Peyer's patch (tissue), 4 donors: Measurements from ENCODE around the gene TMEM121. TPM values are rescaled to one million over a fixed set of nuclear protein-coding genes. Genes with fewer than 3 reads are reported as not detected.
A peak's percentile ranks its signal among the peaks of the same experiment; 100 is the strongest.
"Not testable (repeated sequence)": the region's sequence is repeated elsewhere in the genome, so short reads cannot be mapped to it uniquely, and the experiment has no call there.

Source experiments
- DNase-seq, 3 donors: peaks; one replicate each; pipeline ENCODE4 v3.0.0-alpha.2; 2017 to 2019
- H3K27ac ChIP-seq, 4 donors: fragments of 200-600 bp; sonication (generic); one replicate each; pipeline ENCODE4 v1.5.1; 2016 to 2019
- H3K27me3 ChIP-seq, 2 donors: fragments of 200-600 bp; sonication (generic); one replicate each; pipeline ENCODE4 v1.5.1; 2019
- H3K36me3 ChIP-seq, 3 donors: fragments of 200-600 bp; sonication (generic); one replicate each; pipeline ENCODE4 v1.5.1; 2016 to 2019
- H3K4me1 ChIP-seq, 4 donors: fragments of 200-600 bp; sonication (generic); one replicate each; pipeline ENCODE4 v1.5.1; 2016 to 2019
- H3K4me3 ChIP-seq, 4 donors: fragments of 200-600 bp; sonication (generic); 1 replicate in 3 of 4; 2 replicates in 1 of 4; pipeline ENCODE4 v1.5.1; 2016 to 2019; ENCODE audit warnings: mild to moderate bottlenecking in 1 of 4
- H3K9me3 ChIP-seq, 4 donors: fragments of 200-600 bp; sonication (generic); one replicate each; pipeline ENCODE4 v1.5.1; 2016 to 2019; ENCODE audit warnings: mild to moderate bottlenecking in 1 of 4
- POLR2A ChIP-seq, 2 donors: fragments of 450-650 bp; IDR thresholded peaks; one replicate each; pipeline ENCODE4 v1.5.1; 2017; ENCODE audit warnings: antibody characterized with exemption in 2 of 2, mild to moderate bottlenecking in 2 of 2, moderate library complexity in 2 of 2
- total RNA-seq, 4 donors: library from RNA; depleted of rRNA; stranded (reverse); fragments of >200 nt; gene quantifications; one replicate each; pipeline ENCODE4 v1.1.0, GENCODE V29; 2016
- TF ChIP-seq, protein P1 (sequence below), 6 experiments: fragments of 450-650 bp in 4 of 6; fragments of 200-600 bp in 2 of 6; sonication (generic) in 1 of 6; IDR thresholded peaks; one replicate each; pipeline ENCODE4 v1.5.1; 2017 to 2019; ENCODE audit warnings: antibody characterized with exemption in 6 of 6, mild to moderate bottlenecking in 3 of 6, moderate library complexity in 1 of 6

TMEM121 gene
- total RNA-seq, 4 donors from 2014 or later = 0.94 to 2.5 (median 1.1) TPM; not detected in 1

DNA sequence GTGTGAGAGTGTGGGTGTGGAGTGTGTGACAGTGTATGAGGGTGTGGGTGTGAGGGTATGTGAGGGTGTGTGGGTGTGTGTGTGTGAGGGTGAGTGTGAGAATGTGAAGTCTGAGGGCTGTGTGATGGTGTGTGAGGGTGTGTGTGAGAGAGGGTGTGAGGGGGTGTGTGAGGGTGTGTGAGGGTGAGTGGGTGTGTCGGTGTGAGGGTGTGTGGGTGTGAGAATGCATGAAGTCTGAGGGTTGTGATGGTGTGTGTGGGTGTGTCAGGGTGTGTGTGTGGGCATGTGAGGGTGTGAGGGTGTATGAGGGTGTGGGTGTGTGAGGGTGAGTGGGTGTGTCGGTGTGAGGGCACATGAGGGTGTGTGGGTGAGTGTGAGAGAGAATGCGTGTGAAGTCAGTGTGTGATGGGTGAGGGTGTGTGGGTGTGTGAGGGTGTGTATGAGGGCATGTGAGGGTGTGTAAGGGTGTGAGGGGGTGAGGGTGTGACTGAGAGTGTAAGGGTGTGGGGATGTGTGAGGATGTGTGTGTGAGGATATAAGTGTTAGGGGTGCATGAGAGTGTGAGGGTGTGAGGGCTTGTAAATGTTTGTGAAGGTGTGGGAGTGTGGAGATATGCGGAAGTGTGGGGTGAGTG, 36.4 kb downstream of the TMEM121 start:
- TF ChIP-seq, protein P1, sequence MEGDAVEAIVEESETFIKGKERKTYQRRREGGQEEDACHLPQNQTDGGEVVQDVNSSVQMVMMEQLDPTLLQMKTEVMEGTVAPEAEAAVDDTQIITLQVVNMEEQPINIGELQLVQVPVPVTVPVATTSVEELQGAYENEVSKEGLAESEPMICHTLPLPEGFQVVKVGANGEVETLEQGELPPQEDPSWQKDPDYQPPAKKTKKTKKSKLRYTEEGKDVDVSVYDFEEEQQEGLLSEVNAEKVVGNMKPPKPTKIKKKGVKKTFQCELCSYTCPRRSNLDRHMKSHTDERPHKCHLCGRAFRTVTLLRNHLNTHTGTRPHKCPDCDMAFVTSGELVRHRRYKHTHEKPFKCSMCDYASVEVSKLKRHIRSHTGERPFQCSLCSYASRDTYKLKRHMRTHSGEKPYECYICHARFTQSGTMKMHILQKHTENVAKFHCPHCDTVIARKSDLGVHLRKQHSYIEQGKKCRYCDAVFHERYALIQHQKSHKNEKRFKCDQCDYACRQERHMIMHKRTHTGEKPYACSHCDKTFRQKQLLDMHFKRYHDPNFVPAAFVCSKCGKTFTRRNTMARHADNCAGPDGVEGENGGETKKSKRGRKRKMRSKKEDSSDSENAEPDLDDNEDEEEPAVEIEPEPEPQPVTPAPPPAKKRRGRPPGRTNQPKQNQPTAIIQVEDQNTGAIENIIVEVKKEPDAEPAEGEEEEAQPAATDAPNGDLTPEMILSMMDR (IDR thresholded peaks at IDR 0.05) = no peak
- no peak for TF ChIP-seq POLR2A (IDR thresholded peaks at IDR 0.05)
- H3K4me3 ChIP-seq = no peak overlapping the region
- H3K27ac ChIP-seq = peak overlapping the region in 3 of 4 donors; percentile 43 to 71 (median 60)
- no peak for DNase-seq
- H3K4me1 ChIP-seq = peaks cover 0 to 4% (median 0%) of the 10 kb centered on the region in 4 donors
- no peaks in the 10 kb centered on the region for H3K27me3 ChIP-seq
- no peaks in the 10 kb centered on the region for H3K9me3 ChIP-seq
- no peaks in the 10 kb centered on the region for H3K36me3 ChIP-seq

DNA sequence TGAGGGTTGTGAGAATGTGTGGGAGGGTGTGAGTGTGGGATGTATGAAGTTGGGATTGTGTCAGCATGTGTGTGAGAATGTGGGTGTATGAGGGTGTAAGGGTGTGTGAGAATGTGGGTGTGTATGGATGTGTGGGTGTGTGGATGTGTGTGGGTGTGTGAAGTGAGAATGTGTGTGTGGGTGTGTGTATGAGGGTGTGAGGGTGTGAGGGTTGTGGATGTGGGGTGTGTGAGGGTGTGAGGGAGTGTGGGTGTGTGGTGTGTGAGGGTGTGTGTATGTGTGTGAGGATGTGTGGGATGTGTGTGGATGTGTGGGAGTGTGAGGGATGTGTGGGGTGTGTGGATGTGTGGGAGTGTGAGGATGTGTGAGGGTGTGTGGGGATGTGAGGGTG, 37.0 kb downstream of the TMEM121 start:
- peak overlapping the region in 3 of 4 donors; percentile 43 to 71 (median 60) for H3K27ac ChIP-seq
- no peaks in the 10 kb centered on the region for H3K36me3 ChIP-seq
- H3K4me1 ChIP-seq = peaks cover 0 to 4% (median 0%) of the 10 kb centered on the region in 4 donors
- DNase-seq = no peak
- TF ChIP-seq POLR2A (IDR thresholded peaks at IDR 0.05) = no peak
- TF ChIP-seq, protein P1 (IDR thresholded peaks at IDR 0.05) = no peak
- H3K9me3 ChIP-seq = no peaks in the 10 kb centered on the region
- no peak overlapping the region for H3K4me3 ChIP-seq
- no peaks in the 10 kb centered on the region for H3K27me3 ChIP-seq

DNA sequence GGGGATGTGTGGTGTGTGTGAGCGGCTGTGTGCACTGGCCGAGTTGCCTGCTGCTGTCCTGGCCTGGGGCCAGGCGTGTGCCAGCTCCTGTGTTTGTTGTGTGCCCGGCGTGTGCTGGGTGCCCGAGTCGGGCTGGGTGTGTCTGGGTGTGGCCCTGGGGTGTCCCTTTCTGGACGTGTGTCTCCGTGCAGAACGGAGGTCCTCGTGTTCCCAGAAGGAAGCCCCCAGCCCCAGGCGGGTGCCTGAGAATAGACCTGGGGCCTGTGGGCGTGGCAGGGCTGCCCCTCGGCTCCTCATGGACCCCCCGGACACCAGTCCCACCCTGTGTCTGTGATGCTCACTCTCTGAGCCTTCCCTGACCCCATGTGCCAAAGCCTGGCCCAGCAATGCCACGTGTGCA, 38.2 kb downstream of the TMEM121 start:
- DNase-seq, H3K27me3 ChIP-seq, H3K4me3 ChIP-seq, H3K36me3 ChIP-seq, H3K9me3 ChIP-seq, H3K4me1 ChIP-seq: not testable (repeated sequence)
- peak overlapping the region in 2 of 4 donors; percentile 60 to 71 for H3K27ac ChIP-seq

DNA sequence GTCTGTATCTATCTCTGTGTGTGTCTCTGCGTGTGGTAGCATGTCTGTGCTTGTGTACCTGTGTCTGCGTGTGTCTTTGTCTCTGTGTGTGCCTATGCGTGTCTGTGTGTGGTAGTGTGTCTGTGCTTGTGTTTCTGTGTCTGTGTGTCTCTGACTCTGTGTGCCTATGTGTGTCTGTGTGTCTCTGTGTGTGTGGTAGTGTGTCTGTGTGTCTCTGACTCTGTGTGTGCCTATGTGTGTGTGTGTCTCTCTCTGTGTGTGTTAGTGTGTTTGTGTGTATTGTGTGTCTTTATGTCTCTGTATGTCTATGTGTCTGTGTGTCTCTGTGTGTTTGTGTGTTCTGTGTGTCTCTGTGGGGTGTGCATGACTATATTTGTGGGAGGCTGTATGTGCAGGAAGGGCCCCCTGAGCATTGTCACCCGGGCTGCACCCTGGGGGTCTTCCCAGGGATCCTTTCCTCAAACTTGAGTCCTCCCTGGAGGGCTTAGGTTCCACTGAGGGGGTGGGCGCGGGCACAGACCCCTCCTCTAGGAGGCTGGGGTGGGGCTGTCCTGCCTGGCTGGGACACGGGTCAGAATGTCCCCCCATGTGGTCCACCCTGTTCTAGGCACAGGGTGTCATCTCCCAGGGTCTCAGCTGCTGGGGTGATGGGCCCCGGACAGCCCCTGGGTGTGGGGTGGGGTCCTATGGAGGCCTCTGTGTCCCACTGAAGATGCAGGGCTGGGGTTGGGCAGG, 39.0 kb downstream of the TMEM121 start:
- H3K27ac ChIP-seq = peak overlapping the region in 2 of 4 donors; percentile 70 to 72
- H3K36me3 ChIP-seq, H3K27me3 ChIP-seq, H3K9me3 ChIP-seq, H3K4me3 ChIP-seq, DNase-seq, H3K4me1 ChIP-seq: not testable (repeated sequence)

- H3K27ac ChIP-seq = peak overlapping the region in 3 of 4 donors; percentile 9 to 81 (median 53)
- not testable (repeated sequence) for H3K36me3 ChIP-seq, H3K9me3 ChIP-seq
Measured at GRCh38 chr14:105566248-105567163, 40.1 kb downstream of the TMEM121 start.

DNA sequence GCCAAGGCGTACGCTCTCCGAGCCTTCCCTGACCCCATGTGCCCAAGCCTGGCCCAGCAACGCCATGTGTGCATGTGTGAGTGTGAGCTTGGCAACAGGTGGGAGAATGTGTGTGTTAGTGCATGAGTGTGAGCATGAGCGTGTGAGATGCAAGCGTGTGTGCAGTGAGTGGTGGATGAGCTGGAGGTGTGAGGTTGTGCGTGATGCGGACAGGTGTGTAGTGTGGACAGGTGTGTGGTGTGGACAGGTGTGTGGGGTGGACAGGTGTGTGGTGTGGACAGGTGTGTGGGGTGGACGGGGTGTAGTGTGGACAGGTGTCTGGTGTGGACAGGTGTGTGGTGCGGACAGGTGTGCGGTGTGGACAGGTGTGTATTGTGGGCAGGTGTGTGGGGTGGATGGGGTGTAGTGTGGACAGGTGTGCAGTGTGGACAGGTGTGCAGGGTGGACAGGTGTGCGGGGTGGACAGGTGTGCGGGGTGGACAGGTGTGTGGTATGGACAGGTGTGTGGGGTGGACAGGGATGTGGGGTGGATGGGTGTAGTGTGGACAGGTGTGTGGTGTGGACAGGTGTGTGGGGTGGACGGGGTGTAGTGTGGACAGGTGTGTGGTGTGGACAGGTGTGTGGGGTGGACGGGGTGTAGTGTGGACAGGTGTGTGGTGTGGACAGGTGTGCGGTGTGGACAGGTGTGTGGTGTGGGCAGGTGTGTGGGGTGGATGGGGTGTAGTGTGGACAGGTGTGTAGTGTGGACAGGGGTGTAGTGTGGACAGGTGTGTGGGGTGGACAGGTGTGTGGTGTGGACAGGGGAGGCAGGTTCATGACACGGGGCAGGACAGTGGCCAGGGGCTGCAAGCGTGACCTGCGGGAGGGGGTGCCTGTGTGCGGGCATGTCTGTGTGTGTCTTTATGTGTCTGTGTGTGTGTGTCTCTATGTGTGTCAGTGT, 41.1 kb downstream of the TMEM121 start:
- not testable (repeated sequence) for H3K9me3 ChIP-seq, H3K4me3 ChIP-seq, H3K4me1 ChIP-seq, H3K36me3 ChIP-seq, H3K27me3 ChIP-seq, DNase-seq
- H3K27ac ChIP-seq = peak overlapping the region in 3 of 4 donors; percentile 9 to 81 (median 53)

More at GRCh38 chr14:105566248-105567163, 40.1 kb downstream of the TMEM121 start:
- not testable (repeated sequence) for H3K4me1 ChIP-seq, H3K4me3 ChIP-seq, H3K27me3 ChIP-seq
- DNase-seq = peak in 1 of 3 donors; percentile 38

DNA sequence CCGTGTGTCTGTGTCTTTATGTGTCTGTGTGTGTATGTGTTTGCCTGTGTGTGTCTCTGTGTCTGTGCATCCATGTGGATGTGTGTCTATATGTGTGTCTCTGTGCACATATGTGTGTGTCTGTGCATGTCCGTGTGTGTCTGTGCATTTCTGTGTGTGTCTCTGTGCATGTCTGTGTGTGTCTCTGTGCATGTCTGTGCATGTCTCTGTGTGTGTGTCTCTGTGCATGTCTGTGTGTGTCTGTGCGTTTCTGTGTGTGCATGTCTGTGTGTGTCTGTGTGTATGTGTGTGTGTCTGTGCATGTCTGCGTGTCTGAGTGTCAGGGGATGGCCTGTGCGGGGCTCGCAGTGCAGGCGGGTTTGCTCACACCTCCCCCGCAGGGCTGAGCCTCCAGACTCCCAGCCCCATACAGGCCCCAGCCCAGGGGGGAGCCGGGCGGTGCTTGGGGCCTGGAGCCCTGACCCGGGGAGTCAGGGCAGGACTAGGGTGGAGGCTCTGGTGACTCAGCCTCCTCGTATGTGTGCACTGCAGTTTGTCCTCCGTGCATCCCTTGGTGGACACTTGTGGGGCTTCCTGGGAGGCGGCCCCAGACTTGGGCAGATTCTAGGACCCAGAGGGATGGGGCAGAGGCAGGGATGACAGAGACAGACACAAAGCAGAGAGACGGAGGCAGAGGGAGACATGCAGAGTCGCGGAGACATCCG, 41.9 kb downstream of the TMEM121 start:
- H3K36me3 ChIP-seq, H3K4me3 ChIP-seq, DNase-seq, H3K9me3 ChIP-seq, H3K27me3 ChIP-seq, H3K4me1 ChIP-seq: not testable (repeated sequence)
- peak overlapping the region in 1 of 4 donors; percentile 81 for H3K27ac ChIP-seq
